ENCODE measurements around the gene BTRC. TPM values are rescaled to one million over a fixed set of nuclear protein-coding genes. Genes with fewer than 3 reads are reported as not detected.

Gene BTRC
- 10.1 and 12.1 TPM in 2 replicates for total RNA-seq

GRCh38 chr10:101353692-101354327 is at the start of gene BTRC:
BTRC (plus strand) TSS chr10:101354165; CDS start chr10:101354181, 16 bp downstream.

GRCh38 chr10:101587725-101588653 is 234.0 kb downstream of the BTRC start, which contains the start of the genes DPCD and POLL:
DPCD (plus strand) TSS chr10:101588321; CDS start chr10:101588337, 16 bp downstream.
POLL (minus strand) TSS chr10:101588257; CDS start chr10:101587360, 897 bp downstream.

Other genes starting within 250 kb of the BTRC start
- not detected in 2 replicates for gene TLX1, start 222.9 kb upstream of the BTRC start, total RNA-seq
- gene LBX1, start 124.7 kb upstream of the BTRC start, total RNA-seq, result not detected in 2 replicates
- gene POLL, start 234.1 kb downstream of the BTRC start, total RNA-seq, result 7.3 and 10.1 TPM in 2 replicates
- 44.5 and 50.0 TPM in 2 replicates for gene DPCD, start 234.2 kb downstream of the BTRC start, total RNA-seq